Measurements from ENCODE around the gene ANKH.

Gene ANKH

DNA sequence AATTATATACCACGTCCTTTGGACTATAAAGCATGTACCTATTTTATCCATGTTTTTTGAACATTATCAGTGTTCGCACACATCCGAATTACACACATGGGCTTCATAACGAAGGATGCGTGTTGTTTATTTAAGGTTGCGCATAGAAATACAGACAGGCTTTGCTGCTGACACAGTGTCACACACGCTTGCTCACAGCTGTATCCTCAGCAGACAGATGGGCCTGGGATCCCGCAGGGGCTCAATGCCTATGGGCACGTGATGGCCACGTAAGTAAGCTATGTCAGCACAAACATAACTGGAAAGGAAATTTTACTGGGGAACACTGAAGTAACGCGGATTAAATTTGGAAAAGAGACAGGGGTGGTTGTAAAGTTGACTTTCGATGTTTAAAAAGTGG is 130.4 kb downstream of the ANKH start:
- Histone ChIP-seq H3K4ac (ENCODE audit: low read depth, low read length) (no peak overlapping the region), H3K79me2 (ENCODE audit: control insufficient read depth, insufficient read depth, low read length) (no peaks in the 10 kb centered on the region), H3K27me3 (ENCODE audit: insufficient read depth, low read length, poor library complexity) (no peaks in the 10 kb centered on the region), H3K23ac (ENCODE audit: low read length) (no peak overlapping the region), H3K4me2 (ENCODE audit: low read length) (no peak overlapping the region), H3K36me3 (ENCODE audit: control insufficient read depth, insufficient read depth, low read length) (no peaks in the 10 kb centered on the region), H3K27ac (ENCODE audit: low read depth, low read length) (no peak overlapping the region), H3K9ac (ENCODE audit: low read length) (no peak overlapping the region), H2BK15ac (replicated peaks; ENCODE audit: low read depth) (no peak overlapping the region), H2AK5ac (ENCODE audit: low read length) (no peak overlapping the region), H3K18ac (ENCODE audit: low read length) (no peak overlapping the region), H3K4me3 (ENCODE audit: low read length) (no peak overlapping the region), H3K4me1 (ENCODE audit: control insufficient read depth, low read depth, low read length) (no peaks in the 10 kb centered on the region), H3K56ac (ENCODE audit: low read length) (no peak overlapping the region), H2BK120ac (ENCODE audit: low read depth, low read length) (no peak overlapping the region), H4K5ac (ENCODE audit: low read length) (no peak overlapping the region), H3K79me1 (ENCODE audit: low read length) (no peaks in the 10 kb centered on the region), H4K8ac (ENCODE audit: low read depth, low read length) (no peak overlapping the region), H2BK5ac (ENCODE audit: low read length) (no peak overlapping the region)
- 100% methylated on average over 3 of the region's 13 CpGs for WGBS (ENCODE audit: extremely low coverage, insufficient coverage, low lambda C conversion rate)
- DNase-seq, result no peak

DNA sequence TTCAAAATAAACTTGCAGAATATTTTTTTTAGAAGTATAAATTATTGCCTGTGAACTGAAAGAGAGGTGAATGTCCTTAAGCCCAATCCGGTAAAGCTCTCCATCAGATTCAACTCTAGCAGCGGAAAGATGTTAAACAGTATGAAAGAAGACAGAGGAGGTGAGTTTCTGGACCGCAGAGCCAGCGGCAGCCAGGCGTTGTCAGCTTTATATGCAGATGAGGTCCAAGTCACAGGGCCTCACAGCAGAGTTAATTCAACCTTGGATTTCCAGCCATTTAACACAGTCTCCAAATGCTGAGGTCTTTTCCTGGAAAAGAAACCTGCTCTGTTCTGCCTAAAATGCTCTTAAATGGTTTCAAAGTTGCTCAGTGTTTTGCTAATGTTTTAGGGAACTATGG is 131.6 kb downstream of the ANKH start:
- no peak for DNase-seq
- Histone ChIP-seq H2BK5ac (ENCODE audit: low read length) (no peak overlapping the region), H3K79me1 (ENCODE audit: low read length) (no peaks in the 10 kb centered on the region), H3K56ac (ENCODE audit: low read length) (no peak overlapping the region), H4K5ac (ENCODE audit: low read length) (no peak overlapping the region), H3K4me1 (ENCODE audit: control insufficient read depth, low read depth, low read length) (no peaks in the 10 kb centered on the region), H3K79me2 (ENCODE audit: control insufficient read depth, insufficient read depth, low read length) (no peaks in the 10 kb centered on the region), H4K8ac (ENCODE audit: low read depth, low read length) (no peak overlapping the region), H3K27me3 (ENCODE audit: insufficient read depth, low read length, poor library complexity) (no peaks in the 10 kb centered on the region), H3K4ac (ENCODE audit: low read depth, low read length) (no peak overlapping the region), H2AK5ac (ENCODE audit: low read length) (no peak overlapping the region), H3K18ac (ENCODE audit: low read length) (no peak overlapping the region), H3K4me2 (ENCODE audit: low read length) (no peak overlapping the region), H2BK120ac (ENCODE audit: low read depth, low read length) (no peak overlapping the region), H3K4me3 (ENCODE audit: low read length) (no peak overlapping the region), H3K9ac (ENCODE audit: low read length) (no peak overlapping the region), H2BK15ac (replicated peaks; ENCODE audit: low read depth) (no peak overlapping the region), H3K23ac (ENCODE audit: low read length) (no peak overlapping the region), H3K36me3 (ENCODE audit: control insufficient read depth, insufficient read depth, low read length) (no peaks in the 10 kb centered on the region), H3K27ac (ENCODE audit: low read depth, low read length) (no peak overlapping the region)
- WGBS (ENCODE audit: extremely low coverage, insufficient coverage, low lambda C conversion rate), result no CpG with 5 or more reads among the region's 5 CpGs

GRCh38 chr5:14739538-14739937 is 132.0 kb downstream of the ANKH start:
- WGBS (ENCODE audit: extremely low coverage, insufficient coverage, low lambda C conversion rate), result no CpG with 5 or more reads among the region's 3 CpGs
- Histone ChIP-seq H3K23ac (ENCODE audit: low read length) (no peak overlapping the region), H3K4ac (ENCODE audit: low read depth, low read length) (no peak overlapping the region), H3K36me3 (ENCODE audit: control insufficient read depth, insufficient read depth, low read length) (no peaks in the 10 kb centered on the region), H2AK5ac (ENCODE audit: low read length) (no peak overlapping the region), H2BK15ac (replicated peaks; ENCODE audit: low read depth) (no peak overlapping the region), H3K9ac (ENCODE audit: low read length) (no peak overlapping the region), H4K5ac (ENCODE audit: low read length) (no peak overlapping the region), H3K18ac (ENCODE audit: low read length) (no peak overlapping the region), H3K79me2 (ENCODE audit: control insufficient read depth, insufficient read depth, low read length) (no peaks in the 10 kb centered on the region), H3K27ac (ENCODE audit: low read depth, low read length) (no peak overlapping the region), H3K79me1 (ENCODE audit: low read length) (no peaks in the 10 kb centered on the region), H3K4me2 (ENCODE audit: low read length) (no peak overlapping the region), H3K4me3 (ENCODE audit: low read length) (no peak overlapping the region), H2BK5ac (ENCODE audit: low read length) (no peak overlapping the region), H3K4me1 (ENCODE audit: control insufficient read depth, low read depth, low read length) (no peaks in the 10 kb centered on the region), H3K56ac (ENCODE audit: low read length) (no peak overlapping the region), H3K27me3 (ENCODE audit: insufficient read depth, low read length, poor library complexity) (no peaks in the 10 kb centered on the region), H2BK120ac (ENCODE audit: low read depth, low read length) (no peak overlapping the region), H4K8ac (ENCODE audit: low read depth, low read length) (no peak overlapping the region)
- DNase-seq, result no peak

- H2BK15ac ChIP-seq (replicated peaks; ENCODE audit: low read depth), result no peak overlapping the region
- H2AK5ac ChIP-seq (ENCODE audit: low read length), result no peak overlapping the region
- H3K79me1 ChIP-seq (ENCODE audit: low read length), result no peaks in the 10 kb centered on the region
- H2BK5ac ChIP-seq (ENCODE audit: low read length), result no peak overlapping the region
- H4K5ac ChIP-seq (ENCODE audit: low read length), result no peak overlapping the region
- H4K8ac ChIP-seq (ENCODE audit: low read depth, low read length), result no peak overlapping the region
- H3K4me2 ChIP-seq (ENCODE audit: low read length), result no peak overlapping the region
- H3K9ac ChIP-seq (ENCODE audit: low read length), result no peak overlapping the region
- H3K27ac ChIP-seq (ENCODE audit: low read depth, low read length), result no peak overlapping the region
- H3K56ac ChIP-seq (ENCODE audit: low read length), result no peak overlapping the region
- H3K4ac ChIP-seq (ENCODE audit: low read depth, low read length), result no peak overlapping the region
- H3K79me2 ChIP-seq (ENCODE audit: control insufficient read depth, insufficient read depth, low read length), result no peaks in the 10 kb centered on the region
- no peak overlapping the region for H2BK120ac ChIP-seq (ENCODE audit: low read depth, low read length)
- no peak overlapping the region for H3K18ac ChIP-seq (ENCODE audit: low read length)
- H3K27me3 ChIP-seq (ENCODE audit: insufficient read depth, low read length, poor library complexity), result no peaks in the 10 kb centered on the region
- no peak overlapping the region for H3K23ac ChIP-seq (ENCODE audit: low read length)
- no peaks in the 10 kb centered on the region for H3K4me1 ChIP-seq (ENCODE audit: control insufficient read depth, low read depth, low read length)
- H3K36me3 ChIP-seq (ENCODE audit: control insufficient read depth, insufficient read depth, low read length), result no peaks in the 10 kb centered on the region
- H3K4me3 ChIP-seq (ENCODE audit: low read length), result no peak overlapping the region
- no CpG with 5 or more reads among the region's 5 CpGs for WGBS (ENCODE audit: extremely low coverage, insufficient coverage, low lambda C conversion rate)
- DNase-seq, result no peak
Measured at GRCh38 chr5:14738050-14738449, 133.5 kb downstream of the ANKH start.

GRCh38 chr5:14737291-14737690 is 134.3 kb downstream of the ANKH start:
- Histone ChIP-seq H3K79me1 (ENCODE audit: low read length) (no peaks in the 10 kb centered on the region), H3K4me2 (ENCODE audit: low read length) (no peak overlapping the region), H3K79me2 (ENCODE audit: control insufficient read depth, insufficient read depth, low read length) (no peaks in the 10 kb centered on the region), H2AK5ac (ENCODE audit: low read length) (no peak overlapping the region), H3K4me1 (ENCODE audit: control insufficient read depth, low read depth, low read length) (no peaks in the 10 kb centered on the region), H3K9ac (ENCODE audit: low read length) (no peak overlapping the region), H3K4ac (ENCODE audit: low read depth, low read length) (no peak overlapping the region), H2BK15ac (replicated peaks; ENCODE audit: low read depth) (no peak overlapping the region), H3K56ac (ENCODE audit: low read length) (no peak overlapping the region), H3K4me3 (ENCODE audit: low read length) (no peak overlapping the region), H3K27me3 (ENCODE audit: insufficient read depth, low read length, poor library complexity) (no peaks in the 10 kb centered on the region), H4K5ac (ENCODE audit: low read length) (no peak overlapping the region), H4K8ac (ENCODE audit: low read depth, low read length) (no peak overlapping the region), H3K18ac (ENCODE audit: low read length) (no peak overlapping the region), H3K27ac (ENCODE audit: low read depth, low read length) (no peak overlapping the region), H3K23ac (ENCODE audit: low read length) (no peak overlapping the region), H2BK120ac (ENCODE audit: low read depth, low read length) (no peak overlapping the region), H2BK5ac (ENCODE audit: low read length) (no peak overlapping the region), H3K36me3 (ENCODE audit: control insufficient read depth, insufficient read depth, low read length) (no peaks in the 10 kb centered on the region)
- WGBS (ENCODE audit: extremely low coverage, insufficient coverage, low lambda C conversion rate), result no CpG with 5 or more reads among the region's 10 CpGs
- no peak for DNase-seq

DNA sequence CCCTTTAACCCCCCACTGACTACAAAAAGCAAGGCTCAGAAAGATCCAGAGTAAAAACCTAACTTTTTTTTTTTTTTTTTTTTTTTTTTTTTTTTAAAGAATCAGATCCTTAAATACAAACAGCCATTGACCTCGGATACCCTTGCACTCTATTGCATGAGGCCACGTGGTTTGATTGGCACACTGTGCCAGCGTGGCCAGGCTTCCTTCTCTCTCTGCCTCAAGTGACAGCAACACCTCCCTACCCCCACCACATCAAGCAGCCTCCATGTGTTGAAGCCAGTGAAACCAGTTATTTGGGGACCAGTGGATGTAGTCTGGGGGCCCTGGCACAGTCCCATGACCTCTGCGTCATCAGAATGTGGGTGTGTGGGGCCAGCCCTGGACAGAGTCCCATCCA is 135.6 kb downstream of the ANKH start:
- Histone ChIP-seq H2AK5ac (ENCODE audit: low read length) (no peak overlapping the region), H3K9ac (ENCODE audit: low read length) (no peak overlapping the region), H3K27ac (ENCODE audit: low read depth, low read length) (no peak overlapping the region), H3K79me1 (ENCODE audit: low read length) (no peaks in the 10 kb centered on the region), H3K4me2 (ENCODE audit: low read length) (no peak overlapping the region), H3K4ac (ENCODE audit: low read depth, low read length) (no peak overlapping the region), H3K36me3 (ENCODE audit: control insufficient read depth, insufficient read depth, low read length) (no peaks in the 10 kb centered on the region), H2BK5ac (ENCODE audit: low read length) (no peak overlapping the region), H3K4me3 (ENCODE audit: low read length) (no peak overlapping the region), H3K56ac (ENCODE audit: low read length) (no peak overlapping the region), H2BK15ac (replicated peaks; ENCODE audit: low read depth) (no peak overlapping the region), H4K5ac (ENCODE audit: low read length) (no peak overlapping the region), H2BK120ac (ENCODE audit: low read depth, low read length) (no peak overlapping the region), H3K79me2 (ENCODE audit: control insufficient read depth, insufficient read depth, low read length) (no peaks in the 10 kb centered on the region), H3K4me1 (ENCODE audit: control insufficient read depth, low read depth, low read length) (no peaks in the 10 kb centered on the region), H3K23ac (ENCODE audit: low read length) (no peak overlapping the region), H3K18ac (ENCODE audit: low read length) (no peak overlapping the region), H3K27me3 (ENCODE audit: insufficient read depth, low read length, poor library complexity) (no peaks in the 10 kb centered on the region), H4K8ac (ENCODE audit: low read depth, low read length) (no peak overlapping the region)
- DNase-seq, result no peak
- WGBS (ENCODE audit: extremely low coverage, insufficient coverage, low lambda C conversion rate), result no CpG with 5 or more reads among the region's 4 CpGs
